ENCODE measurements around the gene ELP4. TPM values are rescaled to one million over a fixed set of nuclear protein-coding genes. Genes with fewer than 3 reads are reported as not detected.

The ELP4 gene
- total and polyA plus RNA-seq, 2 experiments from 2014 or later = 28.2 to 38.3 TPM

- H3K27ac Mint-ChIP-seq = no peak overlapping the region
- Histone ChIP-seq H3F3A (replicated peaks; ENCODE audit: low read depth) (no peaks in the 10 kb centered on the region), H3K27ac (ENCODE audit: low read depth) (no peak overlapping the region), H3K27me3 (ENCODE audit: insufficient read depth) (no peaks in the 10 kb centered on the region), H3K36me3 (ENCODE audit: insufficient read depth) (no peaks in the 10 kb centered on the region), H3K4me3 (no peak overlapping the region), H3K79me2 (replicated peaks; ENCODE audit: insufficient read depth) (peaks cover 57% of the 10 kb centered on the region), H3K9me2 (ENCODE audit: insufficient read depth) (no peaks in the 10 kb centered on the region), H2AFZ (no peak overlapping the region), H4K20me1 (replicated peaks; ENCODE audit: insufficient read depth) (no peaks in the 10 kb centered on the region), H3K4me1 (ENCODE audit: insufficient read depth) (peaks cover 31% of the 10 kb centered on the region), H3K4me2 (no peak overlapping the region)
- no peaks in the 10 kb centered on the region for H3K9me3 Mint-ChIP-seq
- H3K4me3 Mint-ChIP-seq = no peak overlapping the region
- peaks cover 23% of the 10 kb centered on the region for H3K4me1 Mint-ChIP-seq
- H3K36me3 Mint-ChIP-seq (ENCODE audit: low read depth) = no peaks in the 10 kb centered on the region
- TF ChIP-seq ZNF462 (CRISPR knock-in tag; IDR thresholded peaks at IDR 0.05) = no peak
- TF ChIP-seq STAT1 (IDR thresholded peaks at IDR 0.05; ENCODE audit: unreplicated experiment) = no peak
- no peak for TF ChIP-seq POLR2AphosphoS5 (IDR thresholded peaks at IDR 0.05; ENCODE audit: low read depth)
- no peak for TF ChIP-seq NANOG (IDR thresholded peaks at IDR 0.05; ENCODE audit: borderline replicate concordance)
- TF ChIP-seq ZNF331 (CRISPR knock-in tag; IDR thresholded peaks at IDR 0.05; ENCODE audit: low read depth) = no peak
- TF ChIP-seq JUNB (IDR thresholded peaks at IDR 0.05; ENCODE audit: unreplicated experiment) = no peak
- no peak for ATAC-seq
- no peaks in the 10 kb centered on the region for H3K27me3 Mint-ChIP-seq (ENCODE audit: insufficient read depth, low read depth, poor library complexity)
- DNase-seq (ENCODE audit: low spot score) = no peak
Observed at GRCh38 chr11:31480930-31481329, 28.6 kb upstream of the ELP4 start.

- Histone ChIP-seq H3K9me2 (ENCODE audit: insufficient read depth) (no peaks in the 10 kb centered on the region), H3K27ac (ENCODE audit: low read depth) (no peak overlapping the region), H3K4me1 (ENCODE audit: insufficient read depth) (peaks cover 26% of the 10 kb centered on the region), H3K27me3 (ENCODE audit: insufficient read depth) (no peaks in the 10 kb centered on the region), H4K20me1 (replicated peaks; ENCODE audit: insufficient read depth) (no peaks in the 10 kb centered on the region), H3K4me2 (peak overlapping the region; percentile 39; the same call in 1 of the 2 replicates), H3K79me2 (replicated peaks; ENCODE audit: insufficient read depth) (peaks cover 64% of the 10 kb centered on the region), H3K36me3 (ENCODE audit: insufficient read depth) (no peaks in the 10 kb centered on the region), H3K4me3 (no peak overlapping the region), H3F3A (replicated peaks; ENCODE audit: low read depth) (no peaks in the 10 kb centered on the region), H2AFZ (no peak overlapping the region)
- Mint-ChIP-seq H3K27me3 (ENCODE audit: insufficient read depth, low read depth, poor library complexity) (no peaks in the 10 kb centered on the region), H3K4me3 (no peak overlapping the region), H3K4me1 (peaks cover 20% of the 10 kb centered on the region), H3K36me3 (ENCODE audit: low read depth) (peaks cover 2% of the 10 kb centered on the region; the same call in 1 of the 3 replicates), H3K9me3 (no peaks in the 10 kb centered on the region), H3K27ac (peak overlapping the region; percentile 80)
- DNase-seq (ENCODE audit: low spot score) = no peak
- no peak for ATAC-seq
- no peak for TF ChIP-seq NANOG (IDR thresholded peaks at IDR 0.05; ENCODE audit: borderline replicate concordance)
- TF ChIP-seq ZNF462 (CRISPR knock-in tag; IDR thresholded peaks at IDR 0.05) = no peak
- TF ChIP-seq EZH2 (IDR thresholded peaks at IDR 0.05; ENCODE audit: low read depth, unreplicated experiment) = no peak
Observed at GRCh38 chr11:31484497-31484896, 25.1 kb upstream of the ELP4 start.
